ENCODE measurements around the gene ABCA13.
"Not testable (repeated sequence)": the region's sequence is repeated elsewhere in the genome, so short reads cannot be mapped to it uniquely, and the experiment has no call there.

The ABCA13 gene

DNA sequence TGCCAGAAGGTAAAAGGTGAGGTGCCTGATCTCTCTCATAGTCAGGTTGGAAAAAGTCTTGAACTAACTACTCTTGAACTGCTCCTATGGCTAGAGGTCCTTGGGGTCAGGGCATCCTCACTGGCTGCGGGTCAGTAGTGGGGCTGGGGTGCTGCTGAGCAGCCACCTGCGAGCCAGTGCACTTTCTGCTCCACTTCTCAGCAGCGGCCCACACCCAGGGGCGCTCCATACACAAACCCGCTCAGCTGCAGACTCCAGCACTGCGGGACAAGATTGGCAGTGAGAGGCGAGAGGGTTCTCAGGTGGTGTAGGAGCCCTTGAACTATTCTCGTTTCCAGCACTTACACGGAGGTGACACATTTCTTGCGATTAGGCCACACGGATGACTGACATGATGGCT is 6.0 kb downstream of the ABCA13 start:
- Histone ChIP-seq H3K36me3 (ENCODE audit: insufficient read depth, low read length) (no peaks in the 10 kb centered on the region), H3K9ac (ENCODE audit: low read depth, low read length) (no peak overlapping the region), H3K27me3 (ENCODE audit: control insufficient read depth, insufficient read depth, low read length) (no peaks in the 10 kb centered on the region), H3K4me2 (ENCODE audit: low read length) (no peak overlapping the region), H3K4me3 (ENCODE audit: low read length) (no peak overlapping the region), H3K9me3 (replicated peaks; ENCODE audit: low read length) (no peaks in the 10 kb centered on the region), H3K4me1 (ENCODE audit: control insufficient read depth, insufficient read depth, low read length) (peaks cover 21% of the 10 kb centered on the region)

DNA sequence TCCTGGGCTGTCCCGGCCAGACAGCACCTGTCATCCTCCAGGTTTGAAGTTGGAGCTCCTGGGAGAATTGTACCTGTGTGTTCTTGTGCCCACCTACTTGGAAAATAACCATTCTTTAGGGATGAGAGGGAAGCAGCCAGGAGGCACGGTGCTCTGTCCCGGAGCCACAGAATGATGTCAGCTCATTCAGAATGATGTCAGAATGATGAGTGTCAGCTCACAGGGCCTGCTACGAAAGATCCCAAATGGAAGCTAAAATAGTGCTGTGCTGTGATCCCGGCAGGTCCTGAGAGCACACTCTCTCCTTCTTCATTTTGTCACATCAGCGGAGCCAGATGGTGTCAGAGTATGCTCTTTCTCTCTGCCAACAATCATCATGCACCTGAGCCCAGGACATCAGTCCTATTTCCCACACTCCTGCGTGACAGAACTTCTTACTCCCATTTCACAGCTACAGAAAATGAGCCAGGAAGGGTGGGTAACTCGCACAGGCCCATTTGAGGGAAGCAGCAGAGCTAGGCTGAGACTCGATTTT is 8.3 kb downstream of the ABCA13 start:
- Histone ChIP-seq H3K4me3 (ENCODE audit: low read length) (no peak overlapping the region), H3K36me3 (ENCODE audit: insufficient read depth, low read length) (no peaks in the 10 kb centered on the region), H3K9ac (ENCODE audit: low read depth, low read length) (no peak overlapping the region), H3K4me2 (ENCODE audit: low read length) (no peak overlapping the region), H3K9me3 (replicated peaks; ENCODE audit: low read length) (no peaks in the 10 kb centered on the region), H3K4me1 (ENCODE audit: control insufficient read depth, insufficient read depth, low read length) (peaks cover 21% of the 10 kb centered on the region), H3K27me3 (ENCODE audit: control insufficient read depth, insufficient read depth, low read length) (no peaks in the 10 kb centered on the region)

DNA sequence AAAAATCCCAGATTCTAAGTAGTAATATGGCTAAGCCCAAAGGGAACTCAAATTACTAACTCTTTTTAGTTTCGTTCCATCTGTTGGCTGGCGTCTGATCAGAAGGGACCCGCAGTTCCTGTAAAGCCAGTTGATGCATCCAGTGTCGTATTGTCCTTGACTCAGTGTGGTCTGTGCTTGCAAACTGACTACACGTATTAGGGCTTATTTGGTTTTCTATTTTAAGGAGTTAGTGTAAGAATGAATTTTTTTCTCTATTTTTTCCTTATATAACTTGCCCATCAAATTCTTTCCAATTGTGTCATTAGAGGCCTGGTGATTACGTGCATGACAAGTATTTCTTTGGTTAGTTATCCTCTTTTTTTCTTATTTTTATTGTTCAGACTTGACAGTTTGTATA is 9.7 kb downstream of the ABCA13 start:
- Histone ChIP-seq H3K36me3 (ENCODE audit: insufficient read depth, low read length) (no peaks in the 10 kb centered on the region), H3K9me3 (replicated peaks; ENCODE audit: low read length) (no peaks in the 10 kb centered on the region), H3K4me2 (ENCODE audit: low read length) (no peak overlapping the region)

DNA sequence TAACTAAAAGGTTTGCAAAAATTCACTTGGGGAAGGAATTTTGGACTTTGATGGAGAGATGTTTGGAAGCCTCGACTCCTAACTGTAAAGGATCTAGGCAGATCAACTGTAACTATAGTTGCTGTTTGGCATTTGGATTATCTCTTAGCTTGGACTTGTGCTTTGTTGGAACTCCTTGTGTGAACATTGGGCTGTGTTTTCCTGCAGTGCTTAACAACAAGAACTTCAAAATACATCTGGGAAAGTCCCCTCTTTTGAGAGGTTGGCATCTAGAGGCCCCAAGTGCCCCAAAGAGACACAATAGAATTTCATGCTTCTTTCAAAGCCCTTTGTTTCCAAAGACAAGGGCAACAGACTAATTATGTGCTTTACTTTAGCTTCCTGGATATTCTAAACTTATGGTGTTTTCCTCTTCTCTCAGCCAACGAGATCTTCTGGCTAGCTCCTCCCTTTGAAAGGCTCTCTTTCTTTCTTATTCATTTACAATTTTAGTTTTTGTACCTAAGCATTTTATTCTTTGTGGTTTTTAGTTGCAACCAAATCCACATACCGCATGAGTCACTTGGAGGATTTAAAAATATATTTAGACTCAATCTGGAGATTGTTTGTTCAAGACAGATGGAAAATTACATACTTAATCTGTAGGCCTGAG is 11.6 kb downstream of the ABCA13 start:
- no peaks in the 10 kb centered on the region for H3K9me3 ChIP-seq (replicated peaks; ENCODE audit: low read length)
- no peak overlapping the region for H3K9ac ChIP-seq (ENCODE audit: low read depth, low read length)
- no peaks in the 10 kb centered on the region for H3K36me3 ChIP-seq (ENCODE audit: insufficient read depth, low read length)
- H3K4me1 ChIP-seq (ENCODE audit: control insufficient read depth, insufficient read depth, low read length), result peaks cover 19% of the 10 kb centered on the region
- H3K4me3 ChIP-seq (ENCODE audit: low read length), result no peak overlapping the region
- no peaks in the 10 kb centered on the region for H3K27me3 ChIP-seq (ENCODE audit: control insufficient read depth, insufficient read depth, low read length)
- peak overlapping the region; percentile 42 for H3K4me2 ChIP-seq (ENCODE audit: low read length)

More for the DNA sequence above, 9.7 kb downstream of the ABCA13 start:
- Histone ChIP-seq H3K4me1 (ENCODE audit: control insufficient read depth, insufficient read depth, low read length) (peaks cover 19% of the 10 kb centered on the region), H3K4me3 (ENCODE audit: low read length) (no peak overlapping the region), H3K9ac (ENCODE audit: low read depth, low read length) (no peak overlapping the region), H3K27me3 (ENCODE audit: control insufficient read depth, insufficient read depth, low read length) (no peaks in the 10 kb centered on the region)

DNA sequence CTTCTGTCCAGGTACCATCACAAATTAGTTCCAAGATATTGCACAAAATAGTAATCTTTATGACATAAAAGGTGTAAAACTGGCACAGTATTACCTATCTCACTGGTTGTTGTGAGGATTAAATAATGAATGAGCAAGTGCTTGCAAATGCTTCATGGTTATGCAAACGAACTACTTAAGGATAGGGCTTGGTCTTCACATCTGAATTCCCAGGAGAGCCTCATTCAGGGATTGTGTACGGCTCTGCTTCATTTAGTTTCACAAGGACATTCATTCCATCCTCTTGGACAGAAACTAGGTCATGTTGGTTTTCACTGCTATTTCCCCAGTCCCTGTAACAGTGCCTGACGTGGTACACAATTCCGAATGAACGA is 12.1 kb downstream of the ABCA13 start:
- Histone ChIP-seq H3K9me3 (replicated peaks; ENCODE audit: low read length) (no peaks in the 10 kb centered on the region), H3K4me1 (ENCODE audit: control insufficient read depth, insufficient read depth, low read length) (peaks cover 19% of the 10 kb centered on the region), H3K4me2 (ENCODE audit: low read length) (no peak overlapping the region), H3K9ac (ENCODE audit: low read depth, low read length) (no peak overlapping the region), H3K36me3 (ENCODE audit: insufficient read depth, low read length) (no peaks in the 10 kb centered on the region), H3K4me3 (ENCODE audit: low read length) (no peak overlapping the region), H3K27me3 (ENCODE audit: control insufficient read depth, insufficient read depth, low read length) (no peaks in the 10 kb centered on the region)

DNA sequence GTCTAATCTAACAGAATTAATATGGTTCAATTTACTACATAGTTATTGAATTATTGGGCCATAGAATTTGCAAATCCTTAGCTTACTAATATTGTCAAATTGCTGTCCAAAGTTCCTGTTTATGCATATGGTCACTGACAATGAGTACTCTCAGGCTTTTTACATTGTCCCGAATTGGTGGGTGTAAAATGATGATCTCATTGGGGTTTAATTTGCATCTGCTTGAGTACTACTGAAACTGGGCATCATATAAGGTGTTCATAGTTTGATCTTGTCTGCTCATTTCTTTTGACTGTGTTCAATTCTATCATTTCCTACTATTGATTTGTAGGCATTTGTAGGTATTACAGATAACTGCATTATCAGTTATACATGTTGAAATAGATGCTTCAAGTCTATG is 12.7 kb downstream of the ABCA13 start:
- no peak overlapping the region for H3K9ac ChIP-seq (ENCODE audit: low read depth, low read length)
- H3K9me3 ChIP-seq (replicated peaks; ENCODE audit: low read length), result no peaks in the 10 kb centered on the region
- peaks cover 19% of the 10 kb centered on the region for H3K4me1 ChIP-seq (ENCODE audit: control insufficient read depth, insufficient read depth, low read length)
- H3K36me3 ChIP-seq (ENCODE audit: insufficient read depth, low read length), result no peaks in the 10 kb centered on the region
- H3K4me2 ChIP-seq (ENCODE audit: low read length), result no peak overlapping the region
- no peak overlapping the region for H3K4me3 ChIP-seq (ENCODE audit: low read length)
- no peaks in the 10 kb centered on the region for H3K27me3 ChIP-seq (ENCODE audit: control insufficient read depth, insufficient read depth, low read length)

DNA sequence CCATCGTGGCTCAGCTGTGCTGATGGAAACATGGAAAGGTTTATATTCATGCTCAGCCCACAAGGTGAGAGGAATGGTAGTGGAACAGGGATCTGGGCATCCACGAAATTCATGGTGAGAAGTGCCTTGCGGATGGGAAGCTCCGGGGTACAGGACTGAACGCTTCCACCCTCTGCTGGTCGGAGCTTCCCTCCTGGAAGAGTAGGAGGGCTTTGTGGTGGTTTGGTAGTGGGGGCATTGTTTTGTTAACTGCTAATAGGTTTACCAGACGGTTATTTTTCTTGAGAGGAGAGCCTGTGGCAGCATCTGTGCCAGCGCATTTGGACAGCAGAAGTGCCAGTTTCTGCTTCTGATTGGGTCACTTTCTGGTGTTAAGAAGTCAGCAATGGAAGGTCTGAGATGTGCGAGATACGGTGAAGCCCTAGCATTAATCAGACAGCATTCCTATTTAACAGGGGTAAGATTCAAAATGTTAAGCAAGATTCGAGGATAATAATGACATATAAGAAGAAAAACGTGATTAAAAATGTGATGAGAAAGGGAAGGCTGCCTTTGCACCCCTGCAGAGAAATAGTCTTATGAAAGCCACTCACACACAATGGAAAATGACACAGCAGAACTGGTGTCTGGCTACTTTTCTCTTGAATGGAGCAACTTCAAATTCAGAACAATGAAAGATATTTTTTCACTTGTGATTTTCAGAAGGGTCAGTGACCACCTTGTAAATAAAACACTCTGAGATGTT is 17.7 kb downstream of the ABCA13 start:
- Histone ChIP-seq H3K4me3 (ENCODE audit: low read length) (no peak overlapping the region), H3K4me2 (ENCODE audit: low read length) (no peak overlapping the region), H3K9ac (ENCODE audit: low read depth, low read length) (peak overlapping the region; percentile 32), H3K27me3 (ENCODE audit: control insufficient read depth, insufficient read depth, low read length) (no peaks in the 10 kb centered on the region), H3K4me1 (ENCODE audit: control insufficient read depth, insufficient read depth, low read length) (no peaks in the 10 kb centered on the region), H3K9me3 (replicated peaks; ENCODE audit: low read length) (no peaks in the 10 kb centered on the region), H3K36me3 (ENCODE audit: insufficient read depth, low read length) (no peaks in the 10 kb centered on the region)

DNA sequence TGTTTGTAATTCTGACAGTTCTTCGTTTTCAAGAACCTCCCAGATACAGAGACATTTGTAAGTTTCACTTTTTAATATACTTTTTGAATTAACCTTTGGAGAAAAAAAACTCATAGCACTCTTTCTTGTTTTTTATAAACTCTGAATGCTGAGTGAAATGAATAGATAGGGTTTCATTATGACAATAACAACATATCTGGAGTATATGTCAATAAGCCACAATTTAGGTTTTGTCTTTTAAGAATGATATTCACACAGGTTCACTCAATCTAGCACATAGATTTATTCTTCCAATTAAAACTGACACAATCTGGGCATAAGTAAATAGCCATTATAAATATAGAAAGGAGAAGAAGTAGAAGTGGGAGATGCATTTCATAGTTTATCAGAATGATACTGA is 21.7 kb downstream of the ABCA13 start:
- Histone ChIP-seq H3K9me3 (replicated peaks; ENCODE audit: low read length) (no peaks in the 10 kb centered on the region), H3K4me1 (ENCODE audit: control insufficient read depth, insufficient read depth, low read length) (no peaks in the 10 kb centered on the region), H3K27me3 (ENCODE audit: control insufficient read depth, insufficient read depth, low read length) (peaks cover 14% of the 10 kb centered on the region), H3K36me3 (ENCODE audit: insufficient read depth, low read length) (no peaks in the 10 kb centered on the region), H3K4me2 (ENCODE audit: low read length) (no peak overlapping the region), H3K4me3 (ENCODE audit: low read length) (no peak overlapping the region), H3K9ac (ENCODE audit: low read depth, low read length) (no peak overlapping the region)

DNA sequence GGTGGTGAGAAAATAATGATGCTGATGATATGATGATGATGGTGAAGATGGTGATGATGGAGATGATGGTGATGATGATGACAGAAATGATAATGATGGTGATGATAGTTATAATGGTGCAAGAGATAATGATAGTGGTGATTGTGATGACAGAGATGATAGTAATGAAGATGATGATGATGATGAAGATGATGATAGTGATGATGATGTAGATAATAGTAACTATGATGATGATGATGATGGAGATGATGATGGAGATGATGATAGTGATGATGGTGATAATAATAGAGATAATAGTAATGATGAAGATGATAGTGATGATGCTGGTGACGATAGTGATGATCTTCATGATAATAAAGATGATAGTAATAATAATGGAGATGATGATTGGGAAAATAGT is 22.2 kb downstream of the ABCA13 start:
- peaks cover 14% of the 10 kb centered on the region for H3K27me3 ChIP-seq (ENCODE audit: control insufficient read depth, insufficient read depth, low read length)
- H3K9me3 ChIP-seq (replicated peaks; ENCODE audit: low read length), result no peaks in the 10 kb centered on the region
- H3K36me3 ChIP-seq (ENCODE audit: insufficient read depth, low read length), result no peaks in the 10 kb centered on the region
- H3K4me1 ChIP-seq (ENCODE audit: control insufficient read depth, insufficient read depth, low read length), result no peaks in the 10 kb centered on the region
- H3K4me2 ChIP-seq (ENCODE audit: low read length), result no peak overlapping the region
- H3K4me3 ChIP-seq (ENCODE audit: low read length), result no peak overlapping the region
- no peak overlapping the region for H3K9ac ChIP-seq (ENCODE audit: low read depth, low read length)

DNA sequence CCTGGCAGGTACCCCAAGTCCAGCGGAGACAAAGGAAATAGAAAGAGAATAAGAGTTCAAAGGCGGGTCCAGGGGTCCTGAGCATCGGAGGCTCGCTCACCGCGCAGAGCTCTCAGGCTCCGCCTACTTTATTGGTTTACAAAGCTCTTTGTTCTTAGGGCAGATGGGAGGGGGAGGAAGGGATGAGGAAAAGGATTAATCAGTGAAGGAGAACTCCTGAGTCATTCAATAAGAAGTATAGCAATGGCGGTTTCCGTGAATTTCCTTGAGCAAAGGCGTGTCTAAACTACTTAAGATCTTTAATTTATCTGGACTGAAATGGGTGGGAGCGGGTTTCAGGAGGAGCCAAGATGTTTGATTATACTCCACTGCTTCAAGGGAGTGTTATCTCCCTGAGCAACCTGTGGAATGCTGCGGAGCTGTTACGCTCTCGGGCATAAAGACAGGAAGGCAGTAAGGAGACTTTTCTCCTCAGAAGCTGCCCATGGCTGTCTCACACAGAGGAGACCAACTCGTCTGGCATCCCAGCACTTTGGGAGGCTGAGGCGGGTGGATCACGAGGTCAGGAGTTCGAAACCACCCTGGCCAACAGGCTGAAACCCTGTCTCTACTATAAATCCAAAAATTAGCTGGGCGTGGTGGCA is 29.8 kb downstream of the ABCA13 start:
- not testable (repeated sequence) for H3K4me2 ChIP-seq (ENCODE audit: low read length); H3K4me1 ChIP-seq (ENCODE audit: control insufficient read depth, insufficient read depth, low read length); H3K36me3 ChIP-seq (ENCODE audit: insufficient read depth, low read length); H3K4me3 ChIP-seq (ENCODE audit: low read length); H3K9ac ChIP-seq (ENCODE audit: low read depth, low read length); H3K9me3 ChIP-seq (replicated peaks; ENCODE audit: low read length)
- peaks cover 19% of the 10 kb centered on the region for H3K27me3 ChIP-seq (ENCODE audit: control insufficient read depth, insufficient read depth, low read length)

DNA sequence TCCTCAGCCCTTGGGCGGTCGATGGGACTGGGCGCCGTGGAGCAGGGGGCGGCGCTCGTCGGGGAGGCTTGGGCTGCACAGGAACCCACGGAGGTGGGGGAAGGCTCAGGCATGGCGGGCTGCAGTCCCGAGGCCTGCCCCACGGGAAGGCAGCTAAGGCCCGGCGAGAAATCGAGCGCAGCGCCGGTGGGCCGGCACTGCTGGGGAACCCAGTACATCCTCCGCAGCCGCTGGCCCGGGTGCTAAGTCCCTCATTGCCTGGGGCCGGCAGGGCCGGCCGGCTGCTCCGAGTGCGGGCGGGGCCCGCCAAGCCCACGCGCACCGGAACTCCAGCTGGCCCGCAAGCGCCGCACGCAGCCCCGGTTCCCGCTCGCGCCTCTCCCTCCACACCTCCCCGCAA is 31.7 kb downstream of the ABCA13 start:
- H3K4me1 ChIP-seq (ENCODE audit: control insufficient read depth, insufficient read depth, low read length); H3K36me3 ChIP-seq (ENCODE audit: insufficient read depth, low read length); H3K9me3 ChIP-seq (replicated peaks; ENCODE audit: low read length); H3K4me3 ChIP-seq (ENCODE audit: low read length); H3K9ac ChIP-seq (ENCODE audit: low read depth, low read length); H3K4me2 ChIP-seq (ENCODE audit: low read length): not testable (repeated sequence)
- peaks cover 11% of the 10 kb centered on the region for H3K27me3 ChIP-seq (ENCODE audit: control insufficient read depth, insufficient read depth, low read length)
